ENCODE data around the gene MGLL.

The MGLL gene

GRCh38 chr3:127739347-127740135 is 82.8 kb downstream of the MGLL start:
- Histone ChIP-seq H3K9me3 (ENCODE audit: insufficient read depth, low read length) (no peaks in the 10 kb centered on the region), H3K27me3 (ENCODE audit: low read depth, low read length) (no peaks in the 10 kb centered on the region), H4K20me1 (ENCODE audit: insufficient read depth, low read length) (no peaks in the 10 kb centered on the region), H3K4me1 (ENCODE audit: low read length) (peaks cover 49% of the 10 kb centered on the region), H3K4me2 (ENCODE audit: low read length) (no peak overlapping the region), H3K9ac (ENCODE audit: low read length) (no peak overlapping the region), H3K79me2 (ENCODE audit: low read length) (peaks cover 41% of the 10 kb centered on the region), H3K27ac (ENCODE audit: low read length) (peak overlapping the region; percentile 64), H3K4me3 (ENCODE audit: low read length) (no peak overlapping the region), H3K36me3 (replicated peaks; ENCODE audit: low read depth, low read length) (peaks cover 16% of the 10 kb centered on the region), H2AFZ (ENCODE audit: low read depth, low read length) (no peak overlapping the region)
- no peak for TF ChIP-seq EZH2phosphoT487 (IDR thresholded peaks at IDR 0.05; ENCODE audit: low read depth)
- TF ChIP-seq CTCF (IDR thresholded peaks at IDR 0.05; ENCODE audit: low read depth, low read length) = no peak

- Histone ChIP-seq H3K79me2 (ENCODE audit: low read length) (peaks cover 50% of the 10 kb centered on the region), H3K27ac (ENCODE audit: low read length) (peak overlapping the region; percentile 64), H3K4me2 (ENCODE audit: low read length) (no peak overlapping the region), H3K4me1 (ENCODE audit: low read length) (peaks cover 62% of the 10 kb centered on the region), H3K27me3 (ENCODE audit: low read depth, low read length) (no peaks in the 10 kb centered on the region), H3K9me3 (ENCODE audit: insufficient read depth, low read length) (no peaks in the 10 kb centered on the region), H3K9ac (ENCODE audit: low read length) (peak overlapping the region; percentile 14; the same call in 1 of the 2 replicates), H2AFZ (ENCODE audit: low read depth, low read length) (no peak overlapping the region), H3K4me3 (ENCODE audit: low read length) (no peak overlapping the region), H3K36me3 (replicated peaks; ENCODE audit: low read depth, low read length) (peaks cover 28% of the 10 kb centered on the region), H4K20me1 (ENCODE audit: insufficient read depth, low read length) (no peaks in the 10 kb centered on the region)
- TF ChIP-seq CTCF (IDR thresholded peaks at IDR 0.05; ENCODE audit: low read depth, low read length) (no peak), EZH2phosphoT487 (IDR thresholded peaks at IDR 0.05; ENCODE audit: low read depth) (no peak)
These were observed 84.0 kb downstream of the MGLL start for GRCh38 chr3:127738192-127738840.

DNA sequence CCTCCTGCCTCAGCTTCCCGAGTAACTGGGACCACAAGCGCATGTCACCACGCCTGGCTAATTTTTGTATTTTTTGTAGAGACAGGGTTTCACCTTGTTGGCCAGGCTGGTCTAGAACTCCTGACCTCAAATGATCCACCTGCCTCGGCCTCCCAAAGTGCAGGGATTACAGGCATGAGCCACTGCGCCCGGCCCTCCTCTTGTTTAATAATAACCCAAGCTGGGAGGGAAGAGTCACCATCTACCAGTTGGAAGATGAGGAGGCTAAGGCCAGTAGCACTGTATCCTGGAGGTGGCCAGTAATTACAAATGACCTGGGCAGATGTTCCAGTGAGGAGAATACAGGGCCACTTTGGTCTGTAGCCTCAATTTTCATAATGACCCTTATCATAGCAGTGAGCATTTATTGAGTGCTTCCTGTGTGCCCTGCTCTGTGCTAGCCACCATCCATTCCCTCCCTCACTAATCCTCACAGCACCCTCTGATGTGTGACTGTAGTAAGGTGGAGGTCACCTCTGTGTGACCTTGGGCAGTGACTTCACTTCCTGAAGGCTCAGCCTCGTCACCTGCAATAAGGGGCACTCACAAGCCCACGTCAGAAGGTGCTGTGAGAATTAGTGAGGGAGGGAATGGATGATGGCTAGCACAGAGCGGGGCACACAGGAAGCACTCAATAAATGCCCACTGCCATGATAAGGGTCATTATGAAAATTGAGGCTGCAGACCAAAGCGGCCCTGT is 85.3 kb downstream of the MGLL start:
- Histone ChIP-seq H3K36me3 (replicated peaks; ENCODE audit: low read depth, low read length) (peaks cover 28% of the 10 kb centered on the region), H3K79me2 (ENCODE audit: low read length) (peaks cover 59% of the 10 kb centered on the region), H3K4me2 (ENCODE audit: low read length) (peak overlapping the region; percentile 81), H4K20me1 (ENCODE audit: insufficient read depth, low read length) (no peaks in the 10 kb centered on the region), H3K4me1 (ENCODE audit: low read length) (peaks cover 71% of the 10 kb centered on the region), H3K9me3 (ENCODE audit: insufficient read depth, low read length) (no peaks in the 10 kb centered on the region), H3K27ac (ENCODE audit: low read length) (peak overlapping the region; percentile 95), H3K27me3 (ENCODE audit: low read depth, low read length) (no peaks in the 10 kb centered on the region), H3K9ac (ENCODE audit: low read length) (peak overlapping the region; percentile 84), H3K4me3 (ENCODE audit: low read length) (peak overlapping the region; percentile 74; the same call in 1 of the 2 replicates), H2AFZ (ENCODE audit: low read depth, low read length) (no peak overlapping the region)
- TF ChIP-seq EZH2phosphoT487 (IDR thresholded peaks at IDR 0.05; ENCODE audit: low read depth) = no peak
- TF ChIP-seq CTCF (IDR thresholded peaks at IDR 0.05; ENCODE audit: low read depth, low read length) = no peak

Measured in OCI-LY3 (cell line).